Osteocyte (in vitro differentiated cells): ENCODE measurements around the gene HEG1. TPM values are rescaled to one million over a fixed set of nuclear protein-coding genes. Genes with fewer than 3 reads are reported as not detected.

Experiments used
- DNase-seq: peaks from one replicate; pipeline ENCODE4 v3.0.0; 2021; ENCODE audit warnings: mixed read lengths; ENCODE audit not compliant: unreplicated experiment; ENCODE audit errors: extremely low spot score
- H3K27ac Mint-ChIP-seq: one replicate; pipeline ENCODE4 v1.8.0; 2021; ENCODE audit warnings: mild to moderate bottlenecking, mixed read lengths; ENCODE audit not compliant: unreplicated experiment
- H3K27me3 Mint-ChIP-seq: one replicate; pipeline ENCODE4 v1.8.0; 2021; ENCODE audit warnings: mixed read lengths; ENCODE audit not compliant: unreplicated experiment
- H3K36me3 Mint-ChIP-seq: one replicate; pipeline ENCODE4 v1.8.0; 2021; ENCODE audit warnings: mixed read lengths; ENCODE audit not compliant: unreplicated experiment
- H3K4me1 Mint-ChIP-seq: one replicate; pipeline ENCODE4 v1.8.0; 2021; ENCODE audit warnings: mixed read lengths; ENCODE audit not compliant: unreplicated experiment
- H3K4me3 Mint-ChIP-seq: one replicate; pipeline ENCODE4 v1.8.0; 2021; ENCODE audit warnings: mild to moderate bottlenecking, moderate library complexity, mixed read lengths; ENCODE audit not compliant: unreplicated experiment
- H3K9me3 Mint-ChIP-seq: one replicate; pipeline ENCODE4 v1.8.0; 2021; ENCODE audit warnings: mixed read lengths; ENCODE audit not compliant: unreplicated experiment
- total RNA-seq: library from RNA; stranded (reverse); gene quantifications from 2 replicates; pipeline ENCODE4 v1.2.1, GENCODE V29; 2021
- TF ChIP-seq, protein P1 (sequence below): fragments of 200-600 bp; sonication (generic); IDR thresholded peaks from 2 replicates; pipeline ENCODE4 v1.5.0; 2021; ENCODE audit warnings: antibody characterized with exemption, mild to moderate bottlenecking, moderate library complexity

The HEG1 gene
- total RNA-seq, 1 donor from 2014 or later: 123 TPM

DNA sequence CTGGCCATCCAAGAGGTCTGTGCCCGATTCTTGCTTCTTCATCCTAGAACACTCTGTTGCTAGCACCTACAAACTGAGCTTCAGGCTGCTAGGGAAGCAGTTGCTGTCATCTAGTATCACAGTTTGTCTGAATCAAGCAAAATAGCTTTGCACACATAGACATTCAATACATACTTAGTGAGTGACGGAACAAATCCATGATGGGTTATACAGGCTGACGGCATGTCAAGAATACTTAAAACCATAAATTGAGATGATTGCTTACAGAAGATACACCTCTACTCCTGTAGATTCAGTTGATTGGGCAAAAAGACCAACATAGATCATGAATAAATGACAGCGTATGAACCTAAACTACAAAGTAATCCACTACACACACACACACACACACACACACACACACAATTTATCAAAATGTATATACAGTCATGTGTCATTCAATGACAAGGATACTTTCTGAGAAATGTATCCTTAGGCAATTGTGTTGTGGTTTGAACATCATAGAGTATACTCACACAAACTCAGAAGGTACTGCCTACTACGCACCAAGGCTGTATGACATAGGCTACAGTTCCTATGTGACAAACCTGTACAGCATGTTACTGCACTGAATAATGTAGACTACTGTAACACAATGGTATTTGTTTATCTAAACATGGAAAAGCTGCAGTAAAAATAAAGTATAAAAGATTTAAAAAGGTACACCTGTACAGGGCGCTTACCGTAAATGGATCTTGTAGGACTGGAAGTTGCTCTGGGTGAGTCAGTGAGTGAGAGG, 14.4 kb upstream of the HEG1 start:
- Mint-ChIP-seq H3K4me1 (no peaks in the 10 kb centered on the region), H3K27ac (no peak overlapping the region), H3K36me3 (no peaks in the 10 kb centered on the region), H3K27me3 (no peaks in the 10 kb centered on the region), H3K9me3 (no peaks in the 10 kb centered on the region), H3K4me3 (no peak overlapping the region)
- TF ChIP-seq, protein P1, sequence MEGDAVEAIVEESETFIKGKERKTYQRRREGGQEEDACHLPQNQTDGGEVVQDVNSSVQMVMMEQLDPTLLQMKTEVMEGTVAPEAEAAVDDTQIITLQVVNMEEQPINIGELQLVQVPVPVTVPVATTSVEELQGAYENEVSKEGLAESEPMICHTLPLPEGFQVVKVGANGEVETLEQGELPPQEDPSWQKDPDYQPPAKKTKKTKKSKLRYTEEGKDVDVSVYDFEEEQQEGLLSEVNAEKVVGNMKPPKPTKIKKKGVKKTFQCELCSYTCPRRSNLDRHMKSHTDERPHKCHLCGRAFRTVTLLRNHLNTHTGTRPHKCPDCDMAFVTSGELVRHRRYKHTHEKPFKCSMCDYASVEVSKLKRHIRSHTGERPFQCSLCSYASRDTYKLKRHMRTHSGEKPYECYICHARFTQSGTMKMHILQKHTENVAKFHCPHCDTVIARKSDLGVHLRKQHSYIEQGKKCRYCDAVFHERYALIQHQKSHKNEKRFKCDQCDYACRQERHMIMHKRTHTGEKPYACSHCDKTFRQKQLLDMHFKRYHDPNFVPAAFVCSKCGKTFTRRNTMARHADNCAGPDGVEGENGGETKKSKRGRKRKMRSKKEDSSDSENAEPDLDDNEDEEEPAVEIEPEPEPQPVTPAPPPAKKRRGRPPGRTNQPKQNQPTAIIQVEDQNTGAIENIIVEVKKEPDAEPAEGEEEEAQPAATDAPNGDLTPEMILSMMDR: no peak
- DNase-seq: no peak

DNA sequence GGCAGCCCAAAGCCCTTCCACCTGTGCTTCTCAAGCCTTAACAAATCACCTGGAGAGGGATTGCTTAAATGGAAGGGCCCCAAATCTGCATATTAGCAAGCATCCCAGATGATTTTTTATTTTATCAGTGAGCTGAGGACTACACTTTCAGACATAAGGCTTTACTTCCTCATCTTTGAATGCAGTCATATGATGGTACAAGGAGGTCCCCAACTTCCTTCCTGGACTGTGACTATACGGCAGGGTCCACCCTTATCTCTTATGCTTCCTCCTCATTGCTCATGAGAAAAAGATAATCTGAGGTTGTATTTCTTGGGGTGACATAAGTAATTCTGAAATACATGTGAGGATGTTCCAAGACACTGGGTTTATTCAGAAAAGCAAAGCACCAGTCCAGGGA, 13.7 kb upstream of the HEG1 start:
- Mint-ChIP-seq H3K36me3 (no peaks in the 10 kb centered on the region), H3K4me1 (no peaks in the 10 kb centered on the region), H3K27me3 (no peaks in the 10 kb centered on the region), H3K27ac (no peak overlapping the region), H3K9me3 (no peaks in the 10 kb centered on the region), H3K4me3 (no peak overlapping the region)
- TF ChIP-seq, protein P1: no peak
- DNase-seq: no peak

DNA sequence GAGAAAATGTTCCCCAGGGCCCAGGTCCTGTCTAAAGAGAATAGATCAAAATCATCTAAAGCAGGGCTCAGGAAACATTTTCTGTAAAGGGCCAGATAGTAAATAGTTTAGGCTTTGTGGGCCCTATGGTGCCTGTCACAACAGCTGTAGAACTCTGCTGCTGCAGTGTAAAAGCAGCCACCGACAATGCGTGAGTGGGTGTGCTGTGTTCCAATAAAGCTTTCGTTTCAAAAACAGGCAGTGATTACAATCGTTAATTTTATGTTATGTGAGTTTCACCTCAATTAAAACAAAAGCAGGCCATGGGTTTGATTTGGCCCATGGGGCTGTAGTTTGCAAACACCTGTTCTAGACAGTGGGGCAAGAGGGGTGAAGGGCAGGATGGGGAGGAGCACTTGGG, 12.5 kb upstream of the HEG1 start:
- Mint-ChIP-seq H3K27me3 (no peaks in the 10 kb centered on the region), H3K27ac (no peak overlapping the region), H3K9me3 (no peaks in the 10 kb centered on the region), H3K36me3 (no peaks in the 10 kb centered on the region), H3K4me3 (no peak overlapping the region), H3K4me1 (peaks cover 8% of the 10 kb centered on the region)
- DNase-seq: no peak
- TF ChIP-seq, protein P1: no peak

DNA sequence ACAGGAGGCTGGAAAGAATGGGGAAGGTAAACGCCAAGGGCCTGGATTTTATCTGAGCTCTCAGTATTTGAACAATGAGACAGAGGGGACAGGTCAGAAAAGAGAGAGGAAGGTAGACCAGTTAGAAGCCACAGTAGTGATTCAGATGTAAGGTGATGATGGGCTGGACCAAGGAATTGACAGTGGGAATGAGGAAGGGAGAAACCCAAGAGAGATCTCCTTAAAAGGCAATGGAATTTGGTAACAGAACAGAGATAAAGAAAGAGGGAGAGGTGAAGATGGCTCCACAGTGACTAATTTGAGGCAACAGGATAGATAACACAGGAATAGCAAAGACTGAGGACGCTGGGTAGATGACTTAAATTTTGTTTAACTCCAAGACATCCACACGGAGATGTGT, 11.4 kb upstream of the HEG1 start:
- Mint-ChIP-seq H3K4me1 (peaks cover 18% of the 10 kb centered on the region), H3K9me3 (no peaks in the 10 kb centered on the region), H3K36me3 (no peaks in the 10 kb centered on the region), H3K27me3 (no peaks in the 10 kb centered on the region), H3K27ac (no peak overlapping the region), H3K4me3 (no peak overlapping the region)
- no peak for DNase-seq
- TF ChIP-seq, protein P1: no peak

DNA sequence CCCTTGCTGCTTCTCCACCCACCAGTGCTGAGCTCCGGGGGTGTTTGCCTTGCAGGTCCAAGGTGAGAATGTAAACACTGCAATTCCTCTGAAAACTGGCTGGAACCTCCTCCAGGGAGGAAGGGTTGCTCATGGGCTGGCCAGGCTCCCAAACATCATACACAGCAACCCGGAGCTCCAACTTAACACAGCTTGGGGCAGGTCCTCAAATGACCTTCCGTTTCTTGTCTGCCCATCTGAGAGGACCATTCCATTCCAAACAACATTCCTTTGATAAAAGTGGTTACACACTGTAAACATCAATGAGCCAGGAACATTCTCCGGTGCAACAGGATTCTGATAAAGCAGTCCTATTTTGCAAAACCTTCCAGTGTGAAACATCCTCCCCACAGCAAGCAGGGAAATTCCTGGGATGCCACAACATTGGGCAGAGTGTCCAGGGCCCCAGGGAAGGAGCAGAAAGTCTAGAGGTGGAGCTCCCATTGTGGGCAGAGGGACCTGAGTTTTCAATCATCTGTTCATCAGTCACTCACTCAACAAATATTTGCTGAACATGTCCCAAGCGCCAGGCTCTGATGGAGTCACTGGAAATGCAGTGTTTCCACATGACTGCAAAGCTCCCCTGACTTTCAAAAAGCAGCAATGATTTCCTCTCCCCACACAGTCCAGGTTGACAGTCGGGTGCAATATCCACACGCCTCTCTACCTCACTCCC, 7.3 kb upstream of the HEG1 start:
- H3K27ac Mint-ChIP-seq: peak overlapping the region; percentile 71
- peaks cover 37% of the 10 kb centered on the region for H3K4me1 Mint-ChIP-seq
- H3K27me3 Mint-ChIP-seq: no peaks in the 10 kb centered on the region
- H3K36me3 Mint-ChIP-seq: no peaks in the 10 kb centered on the region
- H3K4me3 Mint-ChIP-seq: no peak overlapping the region
- H3K9me3 Mint-ChIP-seq: no peaks in the 10 kb centered on the region
- no peak for DNase-seq
- TF ChIP-seq, protein P1: no peak
